Neural crest cell (in vitro differentiated cells): ENCODE results near the gene MGAT5B. TPM values are rescaled to one million over a fixed set of nuclear protein-coding genes. Genes with fewer than 3 reads are reported as not detected.

Experiments used
- DNase-seq: peaks from one replicate; pipeline ENCODE4 v3.0.0; 2021; ENCODE audit warnings: low read depth, mixed read lengths, low spot score
- H3K27ac Mint-ChIP-seq: one replicate; pipeline ENCODE4 v1.8.0; 2021; ENCODE audit warnings: mild to moderate bottlenecking, mixed read lengths; ENCODE audit not compliant: unreplicated experiment
- H3K27me3 Mint-ChIP-seq: 2 replicates; pipeline ENCODE4 v1.8.0; 2021; ENCODE audit warnings: low read depth, mild to moderate bottlenecking, mixed read lengths
- H3K36me3 Mint-ChIP-seq: 2 replicates; pipeline ENCODE4 v1.8.0; 2021; ENCODE audit warnings: low read depth, mild to moderate bottlenecking, mixed read lengths
- H3K4me1 Mint-ChIP-seq: 2 replicates; pipeline ENCODE4 v1.8.0; 2021; ENCODE audit warnings: mixed read lengths
- H3K4me3 Mint-ChIP-seq: one replicate; pipeline ENCODE4 v1.8.0; 2021; ENCODE audit warnings: mild to moderate bottlenecking, mixed read lengths
- H3K9me3 Mint-ChIP-seq: 2 replicates; pipeline ENCODE4 v1.8.0; 2021; ENCODE audit warnings: mixed read lengths
- total RNA-seq: library from RNA; stranded (reverse); gene quantifications from 2 replicates; pipeline ENCODE4 v1.2.1, GENCODE V29; 2021
- TF ChIP-seq, protein P1 (sequence below): fragments of 200-600 bp; sonication (generic); conservative IDR thresholded peaks from 2 replicates; pipeline ENCODE4 v1.5.0; 2021; ENCODE audit warnings: antibody characterized with exemption, mild to moderate bottlenecking

Gene MGAT5B
- total RNA-seq, 1 donor from 2014 or later, result 14.6 TPM

DNA sequence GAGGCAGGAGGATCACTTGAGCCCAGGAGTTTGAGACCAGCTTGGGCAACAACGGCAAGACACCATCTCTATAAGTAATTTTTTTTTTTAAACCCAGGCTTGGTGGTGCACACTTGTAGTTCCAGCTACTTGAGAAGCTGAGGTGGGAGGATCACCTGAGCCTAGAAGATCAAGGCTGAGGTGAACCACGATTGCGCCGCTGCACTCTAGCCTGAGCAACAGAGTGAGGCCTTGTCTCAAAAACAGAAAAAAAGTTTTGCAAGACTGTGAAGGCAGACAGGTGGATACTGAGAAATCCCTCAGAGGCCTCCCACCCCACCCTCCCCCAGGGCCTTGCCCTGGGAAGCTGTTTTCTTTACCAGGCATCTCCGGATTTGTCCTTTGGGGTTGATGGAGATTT, 125.4 kb downstream of the MGAT5B start:
- no peaks in the 10 kb centered on the region for H3K36me3 Mint-ChIP-seq
- no peak for DNase-seq

DNA sequence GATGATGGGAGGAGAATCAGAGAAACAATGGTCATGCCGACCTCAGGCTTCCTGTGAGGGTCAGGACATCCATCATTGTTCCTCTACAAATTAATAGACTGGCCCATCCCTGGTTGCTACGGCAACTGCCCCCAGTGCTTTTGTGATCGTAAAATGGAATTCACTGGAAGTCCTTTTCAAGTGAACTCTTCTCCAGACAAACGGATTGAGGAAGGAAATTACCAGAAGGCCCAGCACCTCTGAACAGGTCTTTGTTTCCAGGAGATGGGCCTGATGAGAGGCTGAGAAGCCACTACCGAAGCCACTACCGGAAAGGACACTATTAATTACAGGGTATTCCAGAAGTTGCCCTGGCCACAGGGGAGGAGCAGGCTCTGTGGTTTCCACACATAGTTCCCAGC, 126.0 kb downstream of the MGAT5B start:
- no peak for DNase-seq
- Mint-ChIP-seq H3K36me3 (no peaks in the 10 kb centered on the region), H3K4me3 (peak overlapping the region; percentile 25), H3K9me3 (no peaks in the 10 kb centered on the region), H3K27ac (peak overlapping the region; percentile 59), H3K4me1 (peaks cover 36% of the 10 kb centered on the region), H3K27me3 (peaks cover 3% of the 10 kb centered on the region)
- TF ChIP-seq, protein P1, sequence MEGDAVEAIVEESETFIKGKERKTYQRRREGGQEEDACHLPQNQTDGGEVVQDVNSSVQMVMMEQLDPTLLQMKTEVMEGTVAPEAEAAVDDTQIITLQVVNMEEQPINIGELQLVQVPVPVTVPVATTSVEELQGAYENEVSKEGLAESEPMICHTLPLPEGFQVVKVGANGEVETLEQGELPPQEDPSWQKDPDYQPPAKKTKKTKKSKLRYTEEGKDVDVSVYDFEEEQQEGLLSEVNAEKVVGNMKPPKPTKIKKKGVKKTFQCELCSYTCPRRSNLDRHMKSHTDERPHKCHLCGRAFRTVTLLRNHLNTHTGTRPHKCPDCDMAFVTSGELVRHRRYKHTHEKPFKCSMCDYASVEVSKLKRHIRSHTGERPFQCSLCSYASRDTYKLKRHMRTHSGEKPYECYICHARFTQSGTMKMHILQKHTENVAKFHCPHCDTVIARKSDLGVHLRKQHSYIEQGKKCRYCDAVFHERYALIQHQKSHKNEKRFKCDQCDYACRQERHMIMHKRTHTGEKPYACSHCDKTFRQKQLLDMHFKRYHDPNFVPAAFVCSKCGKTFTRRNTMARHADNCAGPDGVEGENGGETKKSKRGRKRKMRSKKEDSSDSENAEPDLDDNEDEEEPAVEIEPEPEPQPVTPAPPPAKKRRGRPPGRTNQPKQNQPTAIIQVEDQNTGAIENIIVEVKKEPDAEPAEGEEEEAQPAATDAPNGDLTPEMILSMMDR, result no peak

More for the DNA sequence above, 125.4 kb downstream of the MGAT5B start:
- TF ChIP-seq, protein P1, result no peak
- Mint-ChIP-seq H3K4me1 (peaks cover 32% of the 10 kb centered on the region), H3K27me3 (peaks cover 3% of the 10 kb centered on the region), H3K9me3 (no peaks in the 10 kb centered on the region), H3K4me3 (peak overlapping the region; percentile 25), H3K27ac (no peak overlapping the region)

DNA sequence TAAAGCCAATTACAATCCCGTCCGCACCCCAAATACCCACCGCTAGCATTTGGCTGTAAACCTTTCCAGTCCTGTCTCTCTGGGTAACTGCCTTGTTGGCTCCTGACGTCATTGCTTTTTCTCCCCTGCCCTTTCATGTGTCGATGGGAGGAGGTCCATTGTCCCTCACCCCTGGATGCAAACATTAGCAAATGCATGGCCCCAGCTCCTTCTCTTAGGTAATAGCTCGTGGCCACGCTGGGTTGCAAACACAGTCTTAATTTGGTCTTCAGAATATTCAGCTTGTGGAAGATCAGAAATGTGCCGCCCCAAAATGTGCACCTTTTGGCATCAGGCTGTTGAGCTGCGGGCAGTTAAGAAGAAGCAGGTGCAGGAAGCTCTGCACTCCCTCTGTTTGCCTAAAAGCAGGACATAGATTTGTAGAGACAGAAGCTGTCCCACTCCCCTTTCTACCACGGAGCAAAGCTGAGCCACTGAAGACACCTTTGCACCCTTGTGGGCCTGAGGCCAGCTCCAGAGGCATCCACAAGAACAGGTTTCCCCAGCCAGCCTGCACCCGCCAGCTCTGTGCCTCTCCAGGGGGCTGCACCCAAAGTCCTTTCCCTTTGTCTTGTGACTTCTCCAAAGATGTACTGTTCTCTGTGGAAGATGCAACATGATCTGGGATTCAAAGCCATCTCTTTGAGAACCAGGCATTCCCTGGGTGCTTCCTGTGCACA, 127.3 kb downstream of the MGAT5B start:
- no peak for DNase-seq
- H3K36me3 Mint-ChIP-seq, result no peaks in the 10 kb centered on the region
- TF ChIP-seq, protein P1, result no peak
- H3K4me3 Mint-ChIP-seq, result peak overlapping the region; percentile 13
- H3K27ac Mint-ChIP-seq, result no peak overlapping the region
- peaks cover 36% of the 10 kb centered on the region for H3K4me1 Mint-ChIP-seq
- H3K9me3 Mint-ChIP-seq, result no peaks in the 10 kb centered on the region
- peaks cover 3% of the 10 kb centered on the region for H3K27me3 Mint-ChIP-seq

DNA sequence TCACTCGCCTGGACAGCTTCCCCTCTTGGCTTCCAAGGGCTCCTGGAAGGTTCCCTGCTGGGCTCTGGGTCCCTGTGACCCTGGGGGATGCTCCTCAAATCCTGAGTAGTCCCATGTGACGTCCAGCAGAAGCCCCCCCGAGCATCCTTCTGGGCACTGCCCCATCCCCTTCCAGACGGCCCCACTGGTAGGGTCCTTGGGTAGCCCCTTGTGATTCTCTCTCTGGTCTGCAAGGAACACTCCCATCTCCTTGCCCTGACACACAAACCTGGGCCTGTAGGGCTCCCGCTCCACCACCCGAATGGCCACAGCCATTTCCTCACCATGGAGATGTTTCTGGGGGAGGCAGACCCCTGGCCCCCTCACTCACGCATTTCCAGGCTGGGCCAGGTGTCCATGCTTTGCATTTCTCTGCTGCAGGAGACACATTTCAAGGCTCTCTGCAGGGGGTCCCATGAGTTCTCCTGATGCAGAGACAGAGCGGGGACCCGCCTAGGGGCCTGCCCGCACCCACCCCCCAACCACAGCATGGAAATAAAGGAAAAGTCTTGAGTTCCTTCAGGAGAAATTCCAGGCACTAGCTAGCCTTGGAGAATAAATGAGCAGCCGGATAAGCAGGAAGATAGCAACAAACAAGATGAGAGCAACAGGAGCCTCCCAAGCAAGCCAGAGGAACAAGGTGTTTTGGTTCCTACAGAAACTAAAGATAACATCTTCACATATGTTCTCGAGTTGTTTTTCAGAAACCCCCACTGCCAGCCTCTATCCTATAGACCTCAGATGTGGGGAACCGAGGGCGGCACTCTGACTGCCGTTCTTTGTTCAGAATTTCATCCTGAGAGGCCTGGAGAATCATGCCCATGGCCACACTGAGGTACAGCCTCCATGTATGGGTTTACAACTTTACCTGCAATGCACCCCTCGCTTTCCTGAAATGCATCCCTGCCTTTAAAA, 128.8 kb downstream of the MGAT5B start:
- H3K4me3 Mint-ChIP-seq, result no peak overlapping the region
- TF ChIP-seq, protein P1, result no peak
- H3K27me3 Mint-ChIP-seq, result peaks cover 3% of the 10 kb centered on the region
- no peaks in the 10 kb centered on the region for H3K36me3 Mint-ChIP-seq
- peaks cover 39% of the 10 kb centered on the region for H3K4me1 Mint-ChIP-seq
- H3K27ac Mint-ChIP-seq, result no peak overlapping the region
- DNase-seq, result no peak
- no peaks in the 10 kb centered on the region for H3K9me3 Mint-ChIP-seq

DNA sequence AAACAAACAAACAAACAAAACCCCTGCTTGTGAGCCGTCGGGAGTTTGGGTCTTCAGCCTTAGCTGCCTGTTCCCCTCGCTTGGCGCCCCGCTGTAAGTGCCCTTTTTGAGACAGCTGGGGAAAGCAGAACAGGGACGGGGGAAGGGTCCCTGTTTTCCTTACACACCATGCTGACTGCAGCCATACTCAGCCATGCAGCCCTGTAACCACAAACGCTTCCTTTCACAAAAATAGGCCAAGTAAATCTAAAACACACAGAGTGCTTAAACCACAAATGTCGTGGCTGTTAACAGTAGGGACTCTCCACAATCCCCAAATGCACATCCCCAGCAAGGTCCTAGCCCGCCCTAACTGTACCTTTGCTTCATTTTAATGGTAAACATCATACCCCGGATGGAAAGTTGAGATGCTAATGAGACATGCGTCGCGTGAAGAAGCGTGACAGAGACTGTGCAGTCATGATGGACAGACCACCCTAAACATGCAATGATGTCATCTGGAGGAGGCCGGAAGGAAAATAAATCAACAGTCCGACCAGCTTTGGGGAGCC, 129.9 kb downstream of the MGAT5B start:
- H3K27me3 Mint-ChIP-seq, result peaks cover 3% of the 10 kb centered on the region
- H3K4me3 Mint-ChIP-seq, result no peak overlapping the region
- peaks cover 48% of the 10 kb centered on the region for H3K4me1 Mint-ChIP-seq
- H3K36me3 Mint-ChIP-seq, result no peaks in the 10 kb centered on the region
- H3K27ac Mint-ChIP-seq, result no peak overlapping the region
- DNase-seq, result no peak
- TF ChIP-seq, protein P1, result no peak
- H3K9me3 Mint-ChIP-seq, result no peaks in the 10 kb centered on the region
